Lung (tissue), 12 donors: ENCODE data around the gene LPXN. TPM values are rescaled to one million over a fixed set of nuclear protein-coding genes. Genes with fewer than 3 reads are reported as not detected.

Experiments used
- ATAC-seq: fragments of 200-7000 bp; cut with Tn5 transposase; one replicate; pipeline ENCODE4 v1.9.1; 2020; ENCODE audit warnings: moderate number of reproducible peaks; ENCODE audit not compliant: insufficient read depth, low FRiP score
- DNase-seq, 3 donors: peaks; one replicate each; pipeline ENCODE4 v3.0.0-alpha.2; 2013 to 2017
- H3K27ac ChIP-seq, 2 donors: one replicate each; pipeline ENCODE4 v1.5.1; 2013; ENCODE audit warnings: mild to moderate bottlenecking in 2 of 2, moderate library complexity in 2 of 2, control low read depth in 1 of 2, inconsistent platforms in 1 of 2, low read depth in 1 of 2, low read length in 1 of 2
- H3K27me3 ChIP-seq, 3 donors: one replicate each; pipeline ENCODE4 v1.5.1; 2013; ENCODE audit warnings: low read length in 2 of 3; ENCODE audit not compliant: control insufficient read depth in 3 of 3, insufficient read depth in 3 of 3
- H3K36me3 ChIP-seq, 4 donors: one replicate each; pipeline ENCODE4 v1.5.1; 2013; ENCODE audit warnings: low read length in 4 of 4, mild to moderate bottlenecking in 1 of 4, moderate library complexity in 1 of 4; ENCODE audit not compliant: control insufficient read depth in 4 of 4, insufficient read depth in 4 of 4
- H3K4me1 ChIP-seq, 5 donors: one replicate each; pipeline ENCODE4 v1.5.1; 2013; ENCODE audit warnings: low read length in 5 of 5, mild to moderate bottlenecking in 2 of 5, moderate library complexity in 1 of 5; ENCODE audit not compliant: control insufficient read depth in 5 of 5, insufficient read depth in 5 of 5
- H3K4me3 ChIP-seq: one replicate; pipeline ENCODE4 v1.5.1; 2013; ENCODE audit warnings: mild to moderate bottlenecking, control low read depth, moderate library complexity
- H3K9ac ChIP-seq, 2 donors: one replicate each; pipeline ENCODE4 v1.5.1; 2013; ENCODE audit warnings: low read length in 2 of 2, control low read depth in 1 of 2; ENCODE audit not compliant: insufficient read depth in 1 of 2
- H3K9me3 ChIP-seq, 4 donors: one replicate each; pipeline ENCODE4 v1.5.1; 2013; ENCODE audit warnings: low read length in 3 of 4, mild to moderate bottlenecking in 1 of 4, moderate library complexity in 1 of 4; ENCODE audit not compliant: control insufficient read depth in 4 of 4, insufficient read depth in 3 of 4
- CTCF ChIP-seq: IDR thresholded peaks from 2 replicates; pipeline ENCODE4 v1.5.1; 2012; ENCODE audit warnings: mild to moderate bottlenecking; ENCODE audit errors: control extremely low read depth, extremely low read depth
- WGBS, 2 donors: extraction: QIAGEN DNeasy Blood & Tissue Kit; methylation state at CpG; one replicate each; pipeline ENCODE4 v1.1.7; 2013; 5-methylcytosine and 5-hydroxymethylcytosine counted together
- polyA plus RNA-seq, 2 donors: library from polyadenylated mRNA; stranded (reverse); fragments of 200-250 nt; gene quantifications; one replicate each; pipeline ENCODE4 v1.2.1, GENCODE V29; 2013
- total RNA-seq, 2 donors: library from RNA; depleted of rRNA in 1 of 2; stranded (reverse); fragments of >200 nt in 1 of 2; gene quantifications; one replicate each; pipeline ENCODE4 v1.2.1, GENCODE V29; 2014 to 2021
- donor health status: control.
- donor health status: control.
- donor health status: Bipolar disorder and iron deficiency.
- donor health status: healthy.
- donor health status: DM: yes; HTN: yes; CAD: no.

LPXN gene
- total and polyA plus RNA-seq, 4 donors: 9.3 to 35.0 (median 25.9) TPM

GRCh38 chr11:58596621-58597020, 21.0 kb upstream of the LPXN start:
- no peak overlapping the region for H3K9ac ChIP-seq
- no peaks in the 10 kb centered on the region for H3K9me3 ChIP-seq
- WGBS, 2 donors: 91 to 94% methylated on average over 3 of the region's 3 CpGs
- no peak overlapping the region for H3K4me3 ChIP-seq
- no peak for DNase-seq
- H3K36me3 ChIP-seq: peaks cover 0 to 10% (median 1%) of the 10 kb centered on the region in 4 donors
- H3K27me3 ChIP-seq: no peaks in the 10 kb centered on the region
- no peak for TF ChIP-seq CTCF
- peaks cover 0 to 12% (median 2%) of the 10 kb centered on the region in 5 donors for H3K4me1 ChIP-seq
- no peak overlapping the region for H3K27ac ChIP-seq
- no peak for ATAC-seq

GRCh38 chr11:58594826-58595225, 19.2 kb upstream of the LPXN start:
- 72 to 80% methylated on average over 4 of the region's 4 CpGs for WGBS, 2 donors
- no peak for ATAC-seq

GRCh38 chr11:58592760-58593472, 17.3 kb upstream of the LPXN start:
- Histone ChIP-seq H3K9me3 (no peaks in the 10 kb centered on the region), H3K27ac (no peak overlapping the region), H3K36me3 (peaks cover 0 to 13% (median 2%) of the 10 kb centered on the region in 4 donors), H3K4me1 (peaks cover 0 to 18% (median 2%) of the 10 kb centered on the region in 5 donors), H3K9ac (no peak overlapping the region), H3K27me3 (no peaks in the 10 kb centered on the region), H3K4me3 (no peak overlapping the region)
- ATAC-seq (no peak), DNase-seq (no peak)
- no peak for TF ChIP-seq CTCF
- 87 to 91% methylated on average over 5 of the region's 5 CpGs for WGBS, 2 donors

More at GRCh38 chr11:58594826-58595225, 19.2 kb upstream of the LPXN start:
- H3K9ac ChIP-seq: no peak overlapping the region
- no peaks in the 10 kb centered on the region for H3K27me3 ChIP-seq
- TF ChIP-seq CTCF: no peak
- no peak for DNase-seq
- peaks cover 0 to 15% (median 2%) of the 10 kb centered on the region in 5 donors for H3K4me1 ChIP-seq
- no peak overlapping the region for H3K27ac ChIP-seq
- H3K9me3 ChIP-seq: no peaks in the 10 kb centered on the region
- H3K36me3 ChIP-seq: peaks cover 0 to 10% (median 2%) of the 10 kb centered on the region in 4 donors
- no peak overlapping the region for H3K4me3 ChIP-seq
